ENCODE results near the gene CRADD.

The CRADD gene

GRCh38 chr12:93908846-93909567 is 231.8 kb downstream of the CRADD start:
- DNase-seq (ENCODE audit: low read depth, low spot score), result peak; percentile 17
- no peak overlapping the region for H3K4me3 ChIP-seq (ENCODE audit: low read depth, low read length)
- in situ Hi-C loops (cut with HindIII; ENCODE audit: low sequenced_read_pairs), result no loop called here
- TF ChIP-seq CTCF (IDR thresholded peaks at IDR 0.05; ENCODE audit: low read depth, low read length), result no peak

- no peak for TF ChIP-seq CTCF (IDR thresholded peaks at IDR 0.05; ENCODE audit: low read depth, low read length)
- in situ Hi-C loops (cut with HindIII; ENCODE audit: low sequenced_read_pairs), result no loop called here
- peak; percentile 45 for DNase-seq (ENCODE audit: low read depth, low spot score)
- H3K4me3 ChIP-seq (ENCODE audit: low read depth, low read length), result no peak overlapping the region
Measured at GRCh38 chr12:93911396-93911795, 234.2 kb downstream of the CRADD start.

- TF ChIP-seq CTCF (IDR thresholded peaks at IDR 0.05; ENCODE audit: low read depth, low read length), result no peak
- no peak for DNase-seq (ENCODE audit: low read depth, low spot score)
- H3K4me3 ChIP-seq (ENCODE audit: low read depth, low read length), result no peak overlapping the region
- in situ Hi-C loops (cut with HindIII; ENCODE audit: low sequenced_read_pairs), result no loop called here
Measured at GRCh38 chr12:93912086-93912733, 235.0 kb downstream of the CRADD start.

- no peak for TF ChIP-seq CTCF (IDR thresholded peaks at IDR 0.05; ENCODE audit: low read depth, low read length)
- in situ Hi-C loops (cut with HindIII; ENCODE audit: low sequenced_read_pairs), result no loop called here
- DNase-seq (ENCODE audit: low read depth, low spot score), result peak; percentile 75
- no peak overlapping the region for H3K4me3 ChIP-seq (ENCODE audit: low read depth, low read length)
Measured at GRCh38 chr12:93913845-93914244, 236.7 kb downstream of the CRADD start.

- DNase-seq (ENCODE audit: low read depth, low spot score), result no peak
- in situ Hi-C loops (cut with HindIII; ENCODE audit: low sequenced_read_pairs), result no loop called here
- no peak for TF ChIP-seq CTCF (IDR thresholded peaks at IDR 0.05; ENCODE audit: low read depth, low read length)
- no peak overlapping the region for H3K4me3 ChIP-seq (ENCODE audit: low read depth, low read length)
Measured at GRCh38 chr12:93914281-93914680, 237.1 kb downstream of the CRADD start.

- no peak for DNase-seq (ENCODE audit: low read depth, low spot score)
- no peak overlapping the region for H3K4me3 ChIP-seq (ENCODE audit: low read depth, low read length)
- no peak for TF ChIP-seq CTCF (IDR thresholded peaks at IDR 0.05; ENCODE audit: low read depth, low read length)
- in situ Hi-C loops (cut with HindIII; ENCODE audit: low sequenced_read_pairs), result no loop called here
Measured at GRCh38 chr12:93915411-93915810, 238.2 kb downstream of the CRADD start.

All from astrocyte of the spinal cord (primary cell).